Mucosa of stomach (tissue), 1 donor: ENCODE data around the gene ACVR1B.

Experiments used
- H3K27me3 ChIP-seq: one replicate; pipeline ENCODE4 v1.7.0; 2013; ENCODE audit warnings: mild to moderate bottlenecking, low read length; ENCODE audit not compliant: control insufficient read depth, insufficient read depth
- H3K36me3 ChIP-seq: one replicate; pipeline ENCODE4 v1.7.0; 2013; ENCODE audit warnings: low read length; ENCODE audit not compliant: control insufficient read depth, insufficient read depth
- H3K4me1 ChIP-seq: one replicate; pipeline ENCODE4 v1.7.0; 2013; ENCODE audit warnings: mild to moderate bottlenecking, low read length; ENCODE audit not compliant: control insufficient read depth, insufficient read depth
- H3K4me3 ChIP-seq: one replicate; pipeline ENCODE4 v1.7.0; 2013; ENCODE audit warnings: low read length
- H3K9ac ChIP-seq: one replicate; pipeline ENCODE4 v1.7.0; 2013; ENCODE audit warnings: mild to moderate bottlenecking, low read length, moderate library complexity
- H3K9me3 ChIP-seq: one replicate; pipeline ENCODE4 v1.7.0; 2013; ENCODE audit warnings: mild to moderate bottlenecking, low read length, moderate library complexity; ENCODE audit not compliant: control insufficient read depth
- donor health status: Pancreatic carcinoma.

The ACVR1B gene

GRCh38 chr12:52041695-52042123, 90.2 kb downstream of the ACVR1B start:
- no peaks in the 10 kb centered on the region for H3K27me3 ChIP-seq
- H3K9ac ChIP-seq: no peak overlapping the region
- H3K4me3 ChIP-seq: no peak overlapping the region
- H3K4me1 ChIP-seq: peaks cover 23% of the 10 kb centered on the region
- no peaks in the 10 kb centered on the region for H3K9me3 ChIP-seq
- no peaks in the 10 kb centered on the region for H3K36me3 ChIP-seq

DNA sequence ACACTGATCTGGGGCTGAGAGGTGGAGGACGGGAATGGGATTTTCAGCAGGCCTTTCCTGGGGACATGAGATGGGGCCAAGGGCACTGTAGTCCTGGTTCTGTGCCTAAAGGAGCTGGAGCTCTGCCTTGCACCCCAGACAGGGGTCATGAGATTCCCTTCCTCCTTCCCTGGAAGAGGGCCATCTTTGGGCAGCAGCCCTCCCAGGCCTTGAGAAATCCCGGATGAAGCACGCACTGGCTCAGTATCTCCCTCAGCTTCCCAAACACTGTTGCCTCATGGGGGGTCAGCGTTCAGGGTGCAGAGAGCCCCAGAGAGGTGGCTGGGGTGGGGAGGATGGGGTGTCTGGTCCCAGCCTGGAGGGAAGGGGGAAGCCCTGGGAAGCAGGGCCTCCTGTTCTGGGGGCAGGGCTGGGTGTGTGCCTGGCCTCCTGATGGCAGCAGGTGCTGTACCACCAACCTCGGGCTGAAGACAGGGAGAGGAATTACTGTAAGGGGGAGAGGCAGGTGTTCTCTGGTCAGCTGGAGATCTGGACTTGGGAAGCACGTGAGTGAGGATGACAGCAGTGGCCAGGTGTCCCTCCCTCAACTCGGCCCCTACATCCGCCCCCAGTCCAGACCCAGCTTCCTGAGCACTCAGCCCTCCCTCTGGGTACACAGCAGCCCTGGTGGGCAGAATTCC, 91.3 kb downstream of the ACVR1B start:
- no peaks in the 10 kb centered on the region for H3K27me3 ChIP-seq
- no peaks in the 10 kb centered on the region for H3K36me3 ChIP-seq
- no peak overlapping the region for H3K9ac ChIP-seq
- H3K9me3 ChIP-seq: no peaks in the 10 kb centered on the region
- H3K4me3 ChIP-seq: no peak overlapping the region
- peaks cover 23% of the 10 kb centered on the region for H3K4me1 ChIP-seq

GRCh38 chr12:52043386-52044212, 92.1 kb downstream of the ACVR1B start:
- no peaks in the 10 kb centered on the region for H3K27me3 ChIP-seq
- H3K4me1 ChIP-seq: peaks cover 23% of the 10 kb centered on the region
- H3K9me3 ChIP-seq: no peaks in the 10 kb centered on the region
- H3K4me3 ChIP-seq: no peak overlapping the region
- peak overlapping the region; percentile 36 for H3K9ac ChIP-seq
- H3K36me3 ChIP-seq: no peaks in the 10 kb centered on the region

DNA sequence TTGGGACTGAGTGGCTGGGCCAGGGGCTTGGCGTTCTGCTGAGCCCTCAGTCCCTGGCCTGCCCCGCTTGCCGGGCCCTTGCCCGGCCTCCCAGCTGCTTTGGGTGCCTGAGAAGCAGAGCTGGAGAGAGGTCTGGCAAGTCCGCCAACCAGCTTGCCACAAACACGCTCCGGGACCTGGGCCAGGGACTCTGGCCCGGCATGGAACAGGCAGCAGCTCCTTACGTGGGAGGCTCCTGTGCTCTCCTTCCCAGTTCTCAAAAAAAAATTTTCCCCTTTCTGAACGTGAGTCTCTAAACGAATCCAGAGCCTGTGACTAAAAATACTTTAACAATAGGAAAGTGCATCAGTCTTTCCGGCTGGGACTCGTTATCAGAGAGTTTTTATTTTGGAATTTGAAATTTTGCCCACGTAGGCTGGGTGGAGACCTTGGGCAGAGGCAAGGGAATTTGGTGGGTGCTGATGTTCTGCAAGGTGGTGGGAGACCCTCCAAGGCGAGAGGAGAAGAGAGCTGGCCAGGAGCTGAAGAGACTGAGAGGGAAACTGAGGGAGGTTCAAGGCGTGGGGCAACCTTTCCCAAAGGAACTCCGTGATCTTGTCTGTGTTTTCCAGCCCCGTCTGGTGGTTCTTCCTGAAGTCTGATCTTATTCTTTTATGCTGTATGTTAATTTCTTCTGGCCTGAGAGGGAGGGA, 92.9 kb downstream of the ACVR1B start:
- Histone ChIP-seq H3K36me3 (no peaks in the 10 kb centered on the region), H3K9me3 (no peaks in the 10 kb centered on the region), H3K4me3 (no peak overlapping the region), H3K4me1 (peaks cover 23% of the 10 kb centered on the region), H3K9ac (peak overlapping the region; percentile 36), H3K27me3 (no peaks in the 10 kb centered on the region)

DNA sequence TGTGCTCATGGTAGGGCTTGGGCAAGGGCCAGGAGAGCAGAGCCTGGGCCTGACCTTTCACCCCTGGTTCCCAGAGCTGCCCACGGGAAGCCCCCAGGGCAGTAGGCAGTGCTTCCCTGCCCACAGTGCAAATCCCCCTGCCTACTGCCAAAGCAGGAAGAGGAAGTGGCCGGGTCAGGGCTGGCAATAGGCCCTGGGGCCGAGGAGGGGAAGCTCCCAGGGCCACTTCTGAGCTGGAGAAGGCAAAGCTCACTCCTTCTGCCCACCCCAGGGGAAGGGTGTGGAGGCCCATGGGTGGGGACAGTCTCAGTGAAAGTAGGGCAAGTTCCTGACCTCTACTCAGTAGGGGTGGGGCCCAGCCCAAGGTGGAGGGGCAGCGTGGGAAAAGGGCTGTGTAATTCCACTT, 94.3 kb downstream of the ACVR1B start:
- Histone ChIP-seq H3K9ac (no peak overlapping the region), H3K27me3 (no peaks in the 10 kb centered on the region), H3K36me3 (no peaks in the 10 kb centered on the region), H3K9me3 (no peaks in the 10 kb centered on the region), H3K4me1 (peaks cover 34% of the 10 kb centered on the region), H3K4me3 (no peak overlapping the region)
